HG03469 (cell line): Measurements from ENCODE around the gene CSNK1A1L.
"Not testable (repeated sequence)": the region's sequence is repeated elsewhere in the genome, so short reads cannot be mapped to it uniquely, and the experiment has no call there.

Source experiments
- ATAC-seq: cut with Tn5 transposase; IDR thresholded peaks from one replicate; pipeline ENCODE4 v1.9.1; 2021; ENCODE audit warnings: mild to moderate bottlenecking, moderate library complexity, moderate number of reproducible peaks; ENCODE audit not compliant: unreplicated experiment

The CSNK1A1L gene

GRCh38 chr13:37065890-37066526 is 39.5 kb downstream of the CSNK1A1L start:
- no peak for ATAC-seq

DNA sequence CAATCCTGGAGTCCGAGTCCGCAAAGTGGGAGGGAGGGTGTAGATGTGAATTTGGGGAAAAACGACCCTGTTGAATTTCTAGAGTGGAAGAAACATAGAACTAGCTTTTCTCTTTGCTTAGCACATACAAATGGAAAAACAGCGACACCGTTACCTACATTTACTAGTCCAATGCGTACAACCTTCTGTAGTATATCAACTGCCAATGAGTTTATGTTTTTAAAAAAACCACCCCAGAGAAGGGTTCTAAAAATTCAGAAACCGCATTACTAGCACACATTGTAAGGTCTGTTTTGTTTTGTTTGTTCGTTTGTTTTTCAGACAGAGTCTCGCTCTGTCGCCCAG is 45.6 kb downstream of the CSNK1A1L start:
- ATAC-seq = peak; percentile 8

GRCh38 chr13:37058910-37059847 is 46.3 kb downstream of the CSNK1A1L start, which contains the start of gene SUPT20H:
SUPT20H (minus strand) TSS chr13:37059688; CDS start chr13:37051490, 8,198 bp downstream.
- ATAC-seq = peak; percentile 93

- ATAC-seq = not testable (repeated sequence)
Observed at GRCh38 chr13:37056228-37056627, 49.2 kb downstream of the CSNK1A1L start.
